Islet of Langerhans (tissue), 1 donor: ENCODE results near the gene OR2A42.
A peak's percentile ranks its signal among the peaks of the same experiment; 100 is the strongest.
"Not testable (repeated sequence)": the region's sequence is repeated elsewhere in the genome, so short reads cannot be mapped to it uniquely, and the experiment has no call there.

Experiments
- FAIRE-seq: peaks from one replicate; lab custom pipeline; 2011; peaks lifted over from hg19 to GRCh38; lab: Jason Lieb, UNC

OR2A42 gene

GRCh38 chr7:144223675-144224074 is 15.7 kb downstream of the OR2A42 start:
- FAIRE-seq, result not testable (repeated sequence)

- not testable (repeated sequence) for FAIRE-seq
These were observed 18.9 kb downstream of the OR2A42 start for GRCh38 chr7:144220531-144220930.

GRCh38 chr7:144219149-144219548 is 20.3 kb downstream of the OR2A42 start:
- FAIRE-seq, result peak; percentile 96

GRCh38 chr7:144218581-144218980 is 20.8 kb downstream of the OR2A42 start:
- not testable (repeated sequence) for FAIRE-seq

GRCh38 chr7:144217200-144217599 is 22.2 kb downstream of the OR2A42 start:
- not testable (repeated sequence) for FAIRE-seq

GRCh38 chr7:144205306-144205705 is 34.1 kb downstream of the OR2A42 start:
- not testable (repeated sequence) for FAIRE-seq

- FAIRE-seq, result not testable (repeated sequence)
These were observed 36.3 kb downstream of the OR2A42 start for GRCh38 chr7:144203086-144203485.

- FAIRE-seq, result not testable (repeated sequence)
These were observed 37.4 kb downstream of the OR2A42 start for GRCh38 chr7:144201978-144202377.

GRCh38 chr7:144198934-144199333 is 40.5 kb downstream of the OR2A42 start:
- not testable (repeated sequence) for FAIRE-seq

GRCh38 chr7:144195212-144195872 is 44.1 kb downstream of the OR2A42 start, which contains the start of gene ARHGEF35:
ARHGEF35 (minus strand) TSS chr7:144195833; CDS start chr7:144188383, 7,450 bp downstream.
- not testable (repeated sequence) for FAIRE-seq

- not testable (repeated sequence) for FAIRE-seq
These were observed 45.0 kb downstream of the OR2A42 start for GRCh38 chr7:144194453-144194852.

GRCh38 chr7:144193782-144194181 is 45.6 kb downstream of the OR2A42 start:
- not testable (repeated sequence) for FAIRE-seq

- not testable (repeated sequence) for FAIRE-seq
These were observed 50.7 kb downstream of the OR2A42 start for GRCh38 chr7:144188578-144189171.

GRCh38 chr7:144187848-144188247 is 51.6 kb downstream of the OR2A42 start:
- FAIRE-seq, result not testable (repeated sequence)

GRCh38 chr7:144183166-144183565 is 56.2 kb downstream of the OR2A42 start, which contains the start of gene CTAGE4:
CTAGE4 (plus strand) TSS chr7:144183466; CDS start chr7:144183504, 38 bp downstream.
- FAIRE-seq, result not testable (repeated sequence)

GRCh38 chr7:144179165-144179479 is 60.3 kb downstream of the OR2A42 start:
- FAIRE-seq, result not testable (repeated sequence)

GRCh38 chr7:144178380-144179164 is 60.8 kb downstream of the OR2A42 start:
- not testable (repeated sequence) for FAIRE-seq
